SK-N-SH treated with all-trans-retinoic acid at 6 μM for 48 hours (cell line): ENCODE data around the gene KCNE2.
"Not testable (repeated sequence)": the region's sequence is repeated elsewhere in the genome, so short reads cannot be mapped to it uniquely, and the experiment has no call there.

Source experiments
- BACH2 ChIP-seq: fragments of 250-450 bp; sonication (Bioruptor Pico); IDR thresholded peaks from 2 replicates; pipeline ENCODE4 v1.9.0; 2021; ENCODE audit warnings: mild to moderate bottlenecking, borderline replicate concordance
- CREB5 ChIP-seq: fragments of 250-450 bp; sonication (Bioruptor Pico); IDR thresholded peaks from 2 replicates; pipeline ENCODE4 v1.5.1; 2020; ENCODE audit warnings: low read depth, mild to moderate bottlenecking, moderate library complexity
- GLIS3 ChIP-seq: fragments of 250-450 bp; sonication (Bioruptor Pico); IDR thresholded peaks from 2 replicates; pipeline ENCODE4 v1.5.0; 2020; ENCODE audit warnings: mild to moderate bottlenecking, moderate library complexity
- ISL1 ChIP-seq: fragments of 250-450 bp; sonication (Bioruptor Pico); IDR thresholded peaks from 2 replicates; pipeline ENCODE4 v2.1.2; 2022; ENCODE audit warnings: mild to moderate bottlenecking, moderate library complexity
- PATZ1 ChIP-seq: fragments of 250-450 bp; sonication (Bioruptor Pico); IDR thresholded peaks from 2 replicates; pipeline ENCODE4 v1.8.0; 2020; ENCODE audit warnings: mild to moderate bottlenecking, moderate library complexity, borderline replicate concordance
- PPARA ChIP-seq: fragments of 250-450 bp; sonication (Bioruptor Pico); IDR thresholded peaks from 2 replicates; pipeline ENCODE4 v1.5.0; 2020; ENCODE audit warnings: mild to moderate bottlenecking, borderline replicate concordance
- RARB ChIP-seq: fragments of 250-450 bp; sonication (Bioruptor Pico); IDR thresholded peaks from 2 replicates; pipeline ENCODE4 v1.8.0; 2021; ENCODE audit warnings: mild to moderate bottlenecking, moderate library complexity
- TCF4 ChIP-seq: fragments of 250-450 bp; sonication (Bioruptor Pico); IDR thresholded peaks from 2 replicates; pipeline ENCODE4 v1.8.0; 2021; ENCODE audit warnings: mild to moderate bottlenecking, moderate library complexity, borderline replicate concordance
- ZFP3 ChIP-seq: fragments of 250-450 bp; sonication (Bioruptor Pico); IDR thresholded peaks from 2 replicates; pipeline ENCODE4 v1.5.0; 2020; ENCODE audit warnings: mild to moderate bottlenecking, moderate library complexity
- TF ChIP-seq, protein P1 (sequence below): fragments of 250-450 bp; sonication (Bioruptor Pico); IDR thresholded peaks from 2 replicates; pipeline ENCODE4 v1.5.0; 2020; ENCODE audit warnings: mild to moderate bottlenecking, moderate library complexity

- TF ChIP-seq TCF4; PPARA (CRISPR knock-in tag); PATZ1 (CRISPR knock-in tag); ZFP3; RARB (CRISPR knock-in tag); GLIS3 (CRISPR knock-in tag); ISL1; BACH2; CREB5 (CRISPR knock-in tag): not testable (repeated sequence)
- TF ChIP-seq, protein P1, sequence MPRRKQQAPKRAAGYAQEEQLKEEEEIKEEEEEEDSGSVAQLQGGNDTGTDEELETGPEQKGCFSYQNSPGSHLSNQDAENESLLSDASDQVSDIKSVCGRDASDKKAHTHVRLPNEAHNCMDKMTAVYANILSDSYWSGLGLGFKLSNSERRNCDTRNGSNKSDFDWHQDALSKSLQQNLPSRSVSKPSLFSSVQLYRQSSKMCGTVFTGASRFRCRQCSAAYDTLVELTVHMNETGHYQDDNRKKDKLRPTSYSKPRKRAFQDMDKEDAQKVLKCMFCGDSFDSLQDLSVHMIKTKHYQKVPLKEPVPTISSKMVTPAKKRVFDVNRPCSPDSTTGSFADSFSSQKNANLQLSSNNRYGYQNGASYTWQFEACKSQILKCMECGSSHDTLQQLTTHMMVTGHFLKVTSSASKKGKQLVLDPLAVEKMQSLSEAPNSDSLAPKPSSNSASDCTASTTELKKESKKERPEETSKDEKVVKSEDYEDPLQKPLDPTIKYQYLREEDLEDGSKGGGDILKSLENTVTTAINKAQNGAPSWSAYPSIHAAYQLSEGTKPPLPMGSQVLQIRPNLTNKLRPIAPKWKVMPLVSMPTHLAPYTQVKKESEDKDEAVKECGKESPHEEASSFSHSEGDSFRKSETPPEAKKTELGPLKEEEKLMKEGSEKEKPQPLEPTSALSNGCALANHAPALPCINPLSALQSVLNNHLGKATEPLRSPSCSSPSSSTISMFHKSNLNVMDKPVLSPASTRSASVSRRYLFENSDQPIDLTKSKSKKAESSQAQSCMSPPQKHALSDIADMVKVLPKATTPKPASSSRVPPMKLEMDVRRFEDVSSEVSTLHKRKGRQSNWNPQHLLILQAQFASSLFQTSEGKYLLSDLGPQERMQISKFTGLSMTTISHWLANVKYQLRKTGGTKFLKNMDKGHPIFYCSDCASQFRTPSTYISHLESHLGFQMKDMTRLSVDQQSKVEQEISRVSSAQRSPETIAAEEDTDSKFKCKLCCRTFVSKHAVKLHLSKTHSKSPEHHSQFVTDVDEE (CRISPR knock-in tag): not testable (repeated sequence)
Measured at GRCh38 chr21:34383138-34383537, 19.3 kb downstream of the KCNE2 start.
